Lower leg skin (tissue), 3 donors: Measurements from ENCODE around the gene C2orf92.

ENCODE experiments used
- POLR2A ChIP-seq, 2 donors: fragments of 450-650 bp; IDR thresholded peaks; one replicate each; pipeline ENCODE4 v1.6.1; 2016 to 2017; ENCODE audit warnings: antibody characterized with exemption in 2 of 2, mild to moderate bottlenecking in 1 of 2, moderate library complexity in 1 of 2
- TF ChIP-seq, protein P1 (sequence below), 3 donors: fragments of 450-650 bp; IDR thresholded peaks; one replicate each; pipeline ENCODE4 v1.5.1; 2016; ENCODE audit warnings: antibody characterized with exemption in 3 of 3, mild to moderate bottlenecking in 3 of 3, moderate library complexity in 2 of 3

GRCh38 chr2:97741251-97741650, 71.7 kb downstream of the C2orf92 start:
- TF ChIP-seq, protein P1, sequence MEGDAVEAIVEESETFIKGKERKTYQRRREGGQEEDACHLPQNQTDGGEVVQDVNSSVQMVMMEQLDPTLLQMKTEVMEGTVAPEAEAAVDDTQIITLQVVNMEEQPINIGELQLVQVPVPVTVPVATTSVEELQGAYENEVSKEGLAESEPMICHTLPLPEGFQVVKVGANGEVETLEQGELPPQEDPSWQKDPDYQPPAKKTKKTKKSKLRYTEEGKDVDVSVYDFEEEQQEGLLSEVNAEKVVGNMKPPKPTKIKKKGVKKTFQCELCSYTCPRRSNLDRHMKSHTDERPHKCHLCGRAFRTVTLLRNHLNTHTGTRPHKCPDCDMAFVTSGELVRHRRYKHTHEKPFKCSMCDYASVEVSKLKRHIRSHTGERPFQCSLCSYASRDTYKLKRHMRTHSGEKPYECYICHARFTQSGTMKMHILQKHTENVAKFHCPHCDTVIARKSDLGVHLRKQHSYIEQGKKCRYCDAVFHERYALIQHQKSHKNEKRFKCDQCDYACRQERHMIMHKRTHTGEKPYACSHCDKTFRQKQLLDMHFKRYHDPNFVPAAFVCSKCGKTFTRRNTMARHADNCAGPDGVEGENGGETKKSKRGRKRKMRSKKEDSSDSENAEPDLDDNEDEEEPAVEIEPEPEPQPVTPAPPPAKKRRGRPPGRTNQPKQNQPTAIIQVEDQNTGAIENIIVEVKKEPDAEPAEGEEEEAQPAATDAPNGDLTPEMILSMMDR (IDR thresholded peaks at IDR 0.05), result no peak
- no peak for TF ChIP-seq POLR2A (IDR thresholded peaks at IDR 0.05)
